Panc1 (cell line): ENCODE data around the gene SUGP1. TPM values are rescaled to one million over a fixed set of nuclear protein-coding genes. Genes with fewer than 3 reads are reported as not detected.

ENCODE experiments used
- ATAC-seq: fragments of 200-7000 bp; cut with Tn5 transposase; 2 replicates; pipeline ENCODE4 v1.9.1; 2020; ENCODE audit warnings: mild to moderate bottlenecking, moderate library complexity
- BruUV-seq: library from RNA; stranded (reverse); fragments of 400-500 nt; replicated peaks from 2 replicates; lab custom pipeline; 2021; lab: Mats Ljungman, UMichigan
- CTCF ChIA-PET: fragments of 300-600 bp; sonication (Branson Sonifier 250); formaldehyde crosslinking; loops from one replicate; lab custom pipeline; 2022; ENCODE audit warnings: antibody characterized with exemption; lab: Charles Lee
- POLR2A ChIA-PET: fragments of 300-600 bp; sonication (Branson Sonifier 250); formaldehyde crosslinking; loops from one replicate; lab custom pipeline; 2022; ENCODE audit warnings: antibody characterized with exemption; lab: Charles Lee
- DNase-seq: peaks from one replicate; pipeline ENCODE4 v3.0.0-alpha.2; 2010; ENCODE audit warnings: low read depth, low spot score
- H3K27ac ChIP-seq: 2 replicates; pipeline ENCODE4 v1.5.1; 2011; ENCODE audit warnings: mild to moderate bottlenecking, low read length, inconsistent platforms
- H3K27me3 ChIP-seq: fragments of 200-500 bp; sonication (Bioruptor generic); 2 replicates; pipeline ENCODE4 v1.6.0; 2014; ENCODE audit warnings: low read length, inconsistent platforms; ENCODE audit not compliant: control insufficient read depth, insufficient read depth
- H3K36me3 ChIP-seq: fragments of 200-500 bp; sonication (Bioruptor generic); 2 replicates; pipeline ENCODE4 v1.5.1; 2014; ENCODE audit warnings: inconsistent platforms, mild to moderate bottlenecking, low read length, moderate library complexity; ENCODE audit not compliant: control insufficient read depth, insufficient read depth
- H3K4me1 ChIP-seq: 2 replicates; pipeline ENCODE4 v1.5.1; 2011; ENCODE audit warnings: inconsistent platforms, mild to moderate bottlenecking, low read length, moderate library complexity; ENCODE audit not compliant: control insufficient read depth, insufficient read depth
- H3K4me3 ChIP-seq, 2 experiments: 2 replicates each; pipeline ENCODE4 v1.5.1; 2011 to 2012; ENCODE audit warnings: low read depth in 2 of 2, low read length in 2 of 2, mild to moderate bottlenecking in 2 of 2, inconsistent platforms in 1 of 2, moderate library complexity in 1 of 2
- H3K9me3 ChIP-seq: fragments of 200-500 bp; sonication (Bioruptor generic); 2 replicates; pipeline ENCODE4 v1.5.1; 2014; ENCODE audit warnings: low read depth, mild to moderate bottlenecking, inconsistent platforms, low read length, moderate library complexity; ENCODE audit not compliant: control insufficient read depth, insufficient read depth
- CTCF ChIP-seq: fragments of 450-650 bp; IDR thresholded peaks from 2 replicates; pipeline ENCODE4 v1.5.1; 2017; ENCODE audit warnings: mild to moderate bottlenecking
- POLR2AphosphoS5 ChIP-seq: IDR thresholded peaks from 2 replicates; pipeline ENCODE4 v1.6.1; 2012; ENCODE audit warnings: mild to moderate bottlenecking, low read depth, low read length, moderate library complexity
- REST ChIP-seq, 2 experiments: IDR thresholded peaks; 2 replicates each; pipeline ENCODE4 v1.6.1; 2011 to 2012; ENCODE audit warnings: low read depth in 2 of 2, control low read depth in 1 of 2, low read length in 1 of 2, mild to moderate bottlenecking in 1 of 2, moderate library complexity in 1 of 2; ENCODE audit not compliant: insufficient read depth in 1 of 2
- SIN3A ChIP-seq: IDR thresholded peaks from 2 replicates; pipeline ENCODE4 v1.6.1; 2012; ENCODE audit warnings: low read depth, mild to moderate bottlenecking, low read length, moderate library complexity, borderline replicate concordance; ENCODE audit not compliant: insufficient read depth
- TCF7L2 ChIP-seq: IDR thresholded peaks from 2 replicates; pipeline ENCODE4 v1.6.1; 2011; ENCODE audit warnings: mild to moderate bottlenecking, low read depth, low read length, inconsistent platforms
- in situ Hi-C: cut with HindIII; loops from 2 replicates; pipeline ENCODE4 v1.10.0; 2016; ENCODE audit warnings: low sequenced_read_pairs, low pct_unique_long_range_greater_than_20kb
- intact Hi-C: fragments of 100-400 bp; cut with micrococcal nuclease; formaldehyde crosslinking; loops from one replicate; pipeline ENCODE4 v1.10.0; 2022; ENCODE audit not compliant: unreplicated experiment
- total RNA-seq: library from RNA; stranded (reverse); gene quantifications from one replicate; pipeline ENCODE4 v1.2.1, GENCODE V29; 2021; ENCODE audit not compliant: unreplicated experiment

Gene SUGP1
- total RNA-seq, 1 experiment from 2014 or later, result 41.5 TPM

GRCh38 chr19:19257836-19258588, 62.3 kb downstream of the SUGP1 start:
- in situ Hi-C loops, result no loop called here
- no peaks in the 10 kb centered on the region for H3K4me1 ChIP-seq
- intact Hi-C loops, result no loop called here
- TF ChIP-seq REST (IDR thresholded peaks at IDR 0.05; ENCODE audit: insufficient read depth in 1 of 2, low read depth in 2 of 2, low read length in 1 of 2) (no peak), TCF7L2 (no peak), SIN3A (no peak), POLR2AphosphoS5 (no peak), CTCF (no peak)
- no peak for ATAC-seq
- BruUV-seq, result no TSS peak
- H3K36me3 ChIP-seq, result no peaks in the 10 kb centered on the region
- ChIA-PET POLR2A (no interaction called here), CTCF (no interaction called here)
- H3K9me3 ChIP-seq, result no peaks in the 10 kb centered on the region
- no peak overlapping the region for H3K27ac ChIP-seq
- H3K27me3 ChIP-seq, result no peaks in the 10 kb centered on the region; the same call in 1 of the 2 replicates
- no peak overlapping the region for H3K4me3 ChIP-seq
- no peak for DNase-seq

GRCh38 chr19:19257137-19257536, 63.2 kb downstream of the SUGP1 start:
- ChIA-PET POLR2A (interaction anchor here (0.6 kb wide), 1 partner anchor 34 kb away, joined by 4 read pairs; no protein-coding TSS in a partner anchor), CTCF (no interaction called here)
- Histone ChIP-seq H3K36me3 (no peaks in the 10 kb centered on the region), H3K4me3 (no peak overlapping the region), H3K27ac (no peak overlapping the region), H3K9me3 (no peaks in the 10 kb centered on the region), H3K4me1 (no peaks in the 10 kb centered on the region), H3K27me3 (no peaks in the 10 kb centered on the region; the same call in 1 of the 2 replicates)
- no peak for DNase-seq
- intact Hi-C loops (no loop called here), in situ Hi-C loops (no loop called here)
- ATAC-seq, result no peak
- no peak for TF ChIP-seq TCF7L2
- no peak for TF ChIP-seq CTCF
- TF ChIP-seq REST (IDR thresholded peaks at IDR 0.05; ENCODE audit: insufficient read depth in 1 of 2, low read depth in 2 of 2, low read length in 1 of 2), result no peak
- no peak for TF ChIP-seq POLR2AphosphoS5
- TF ChIP-seq SIN3A, result no peak
- BruUV-seq, result no TSS peak
